Measurements from ENCODE around the gene KAT2B.

Gene KAT2B

DNA sequence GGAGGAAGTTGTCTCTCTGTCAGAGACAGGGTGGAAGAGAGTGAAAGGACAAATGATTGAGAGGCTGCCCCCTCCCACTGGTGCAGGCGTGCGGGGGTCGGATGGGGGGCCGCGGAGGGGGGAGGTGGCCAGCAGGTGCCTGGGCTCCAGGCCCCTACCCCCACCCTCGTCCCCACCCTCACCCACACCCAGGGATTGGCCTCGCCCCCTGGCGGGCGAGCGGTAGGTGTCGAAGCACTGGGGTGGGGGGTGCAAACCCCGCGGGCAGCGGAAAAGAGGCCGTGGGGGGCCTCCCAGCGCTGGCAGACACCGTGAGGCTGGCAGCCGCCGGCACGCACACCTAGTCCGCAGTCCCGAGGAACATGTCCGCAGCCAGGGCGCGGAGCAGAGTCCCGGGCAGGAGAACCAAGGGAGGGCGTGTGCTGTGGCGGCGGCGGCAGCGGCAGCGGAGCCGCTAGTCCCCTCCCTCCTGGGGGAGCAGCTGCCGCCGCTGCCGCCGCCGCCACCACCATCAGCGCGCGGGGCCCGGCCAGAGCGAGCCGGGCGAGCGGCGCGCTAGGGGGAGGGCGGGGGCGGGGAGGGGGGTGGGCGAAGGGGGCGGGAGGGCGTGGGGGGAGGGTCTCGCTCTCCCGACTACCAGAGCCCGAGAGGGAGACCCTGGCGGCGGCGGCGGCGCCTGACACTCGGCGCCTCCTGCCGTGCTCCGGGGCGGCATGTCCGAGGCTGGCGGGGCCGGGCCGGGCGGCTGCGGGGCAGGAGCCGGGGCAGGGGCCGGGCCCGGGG is at the start of gene KAT2B:
KAT2B (plus strand) TSS at position 682 of the 783 bp plus-strand sequence; CDS start at position 714, 32 bp downstream.
- H3K4me3 ChIP-seq, result peak within 1 kb of the TSS; percentile 77
- no peak within 1 kb of the TSS for H3K9ac ChIP-seq (ENCODE audit: insufficient read length)
- TF ChIP-seq POLR2AphosphoS5 (IDR thresholded peaks at IDR 0.05; ENCODE audit: borderline replicate concordance, low read depth, low read length) (no peak), EZH2 (IDR thresholded peaks at IDR 0.05) (no peak), FOXP2 (optimal IDR thresholded peaks at IDR 0.05; ENCODE audit: control extremely low read depth, extremely low read length, insufficient read depth) (no peak)
- no peaks in the 10 kb centered on the region for H3K36me3 ChIP-seq (ENCODE audit: insufficient read depth, low read length)
- DNase-seq (ENCODE audit: low read depth, low spot score), result no peak
- no peak within 1 kb of the TSS for H3K27ac ChIP-seq
- no peaks in the 10 kb centered on the region for H3K9me3 ChIP-seq (ENCODE audit: low read depth, low read length)

- TF ChIP-seq EZH2 (IDR thresholded peaks at IDR 0.05) (no peak), POLR2AphosphoS5 (IDR thresholded peaks at IDR 0.05; ENCODE audit: borderline replicate concordance, low read depth, low read length) (no peak), FOXP2 (optimal IDR thresholded peaks at IDR 0.05; ENCODE audit: control extremely low read depth, extremely low read length, insufficient read depth) (no peak)
These were observed 45.5 kb upstream of the KAT2B start for GRCh38 chr3:19994796-19995195.

GRCh38 chr3:19997502-19997901 is 42.7 kb upstream of the KAT2B start:
- DNase-seq (ENCODE audit: low read depth, low spot score), result no peak
- Histone ChIP-seq H3K9ac (ENCODE audit: insufficient read length) (no peak overlapping the region), H3K4me3 (no peak overlapping the region), H3K36me3 (ENCODE audit: insufficient read depth, low read length) (no peaks in the 10 kb centered on the region), H3K9me3 (ENCODE audit: low read depth, low read length) (no peaks in the 10 kb centered on the region), H3K27ac (no peak overlapping the region)
- TF ChIP-seq FOXP2 (optimal IDR thresholded peaks at IDR 0.05; ENCODE audit: control extremely low read depth, extremely low read length, insufficient read depth) (no peak), POLR2AphosphoS5 (IDR thresholded peaks at IDR 0.05; ENCODE audit: borderline replicate concordance, low read depth, low read length) (no peak), EZH2 (IDR thresholded peaks at IDR 0.05) (no peak)

More at GRCh38 chr3:19994796-19995195, 45.5 kb upstream of the KAT2B start:
- Histone ChIP-seq H3K27ac (no peak overlapping the region), H3K9me3 (ENCODE audit: low read depth, low read length) (no peaks in the 10 kb centered on the region), H3K36me3 (ENCODE audit: insufficient read depth, low read length) (no peaks in the 10 kb centered on the region), H3K9ac (ENCODE audit: insufficient read length) (no peak overlapping the region), H3K4me3 (no peak overlapping the region)
- DNase-seq (ENCODE audit: low read depth, low spot score), result no peak

- no peak overlapping the region for H3K9ac ChIP-seq (ENCODE audit: insufficient read length)
- no peak overlapping the region for H3K27ac ChIP-seq
- TF ChIP-seq FOXP2 (optimal IDR thresholded peaks at IDR 0.05; ENCODE audit: control extremely low read depth, extremely low read length, insufficient read depth) (no peak), EZH2 (IDR thresholded peaks at IDR 0.05) (no peak), POLR2AphosphoS5 (IDR thresholded peaks at IDR 0.05; ENCODE audit: borderline replicate concordance, low read depth, low read length) (no peak)
- H3K4me3 ChIP-seq, result no peak overlapping the region
- H3K9me3 ChIP-seq (ENCODE audit: low read depth, low read length), result no peaks in the 10 kb centered on the region
- DNase-seq (ENCODE audit: low read depth, low spot score), result no peak
- H3K36me3 ChIP-seq (ENCODE audit: insufficient read depth, low read length), result no peaks in the 10 kb centered on the region
These were observed 38.3 kb upstream of the KAT2B start for GRCh38 chr3:20001932-20002331.

GRCh38 chr3:20007960-20008359 is 32.3 kb upstream of the KAT2B start:
- H3K9me3 ChIP-seq (ENCODE audit: low read depth, low read length), result no peaks in the 10 kb centered on the region
- H3K36me3 ChIP-seq (ENCODE audit: insufficient read depth, low read length), result no peaks in the 10 kb centered on the region
- H3K27ac ChIP-seq, result no peak overlapping the region
- TF ChIP-seq EZH2 (IDR thresholded peaks at IDR 0.05) (no peak), POLR2AphosphoS5 (IDR thresholded peaks at IDR 0.05; ENCODE audit: borderline replicate concordance, low read depth, low read length) (no peak), FOXP2 (optimal IDR thresholded peaks at IDR 0.05; ENCODE audit: control extremely low read depth, extremely low read length, insufficient read depth) (no peak)
- DNase-seq (ENCODE audit: low read depth, low spot score), result no peak
- H3K9ac ChIP-seq (ENCODE audit: insufficient read length), result no peak overlapping the region
- H3K4me3 ChIP-seq, result no peak overlapping the region

DNA sequence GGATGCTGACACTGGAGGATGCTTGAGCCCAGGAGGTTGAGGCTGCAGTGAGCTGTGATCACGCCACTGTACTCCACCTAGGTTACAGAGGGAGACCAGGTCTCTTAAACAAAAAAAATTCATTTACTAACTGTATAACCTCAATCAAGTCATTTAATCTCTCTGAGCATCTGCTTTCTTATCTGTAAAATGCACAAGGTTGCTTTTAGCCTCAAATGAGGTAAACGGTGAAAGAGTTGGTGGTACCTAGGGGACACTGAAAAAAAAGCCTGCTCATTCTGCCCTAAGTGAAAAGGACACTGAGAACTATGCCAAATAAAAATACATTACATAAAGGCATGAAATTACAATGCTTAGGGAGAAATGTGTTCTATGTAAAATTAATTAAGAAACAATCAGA is 31.6 kb upstream of the KAT2B start:
- Histone ChIP-seq H3K27ac (no peak overlapping the region), H3K36me3 (ENCODE audit: insufficient read depth, low read length) (no peaks in the 10 kb centered on the region), H3K4me3 (no peak overlapping the region), H3K9me3 (ENCODE audit: low read depth, low read length) (no peaks in the 10 kb centered on the region), H3K9ac (ENCODE audit: insufficient read length) (no peak overlapping the region)
- TF ChIP-seq POLR2AphosphoS5 (IDR thresholded peaks at IDR 0.05; ENCODE audit: borderline replicate concordance, low read depth, low read length) (no peak), EZH2 (IDR thresholded peaks at IDR 0.05) (no peak), FOXP2 (optimal IDR thresholded peaks at IDR 0.05; ENCODE audit: control extremely low read depth, extremely low read length, insufficient read depth) (no peak)
- DNase-seq (ENCODE audit: low read depth, low spot score), result no peak

DNA sequence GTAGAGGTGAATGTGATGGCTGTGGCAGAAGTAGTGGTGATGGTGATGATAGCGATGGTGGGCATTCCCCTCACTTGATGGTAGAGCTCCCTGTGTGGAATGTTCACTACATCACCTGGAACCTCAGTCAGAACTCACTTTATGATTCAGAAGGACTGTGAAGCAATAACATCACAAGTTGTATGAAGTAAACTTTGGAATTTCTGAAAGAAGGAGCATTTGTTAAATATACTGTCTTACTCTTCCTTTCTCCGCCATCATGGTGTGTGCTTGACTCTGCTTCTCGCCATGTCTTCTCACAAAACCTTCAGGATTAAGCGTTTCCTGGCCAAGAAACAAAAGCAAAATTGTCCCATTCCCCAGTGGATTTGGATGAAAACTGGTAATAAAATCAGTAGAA is 28.1 kb upstream of the KAT2B start, which contains the start of gene PP2D1:
PP2D1 (minus strand) TSS at position 101 of the 400 bp plus-strand sequence. CDS start 192 bp downstream, outside the sequence.
- no peak for TF ChIP-seq POLR2AphosphoS5 (IDR thresholded peaks at IDR 0.05; ENCODE audit: borderline replicate concordance, low read depth, low read length)
- no peak for TF ChIP-seq FOXP2 (optimal IDR thresholded peaks at IDR 0.05; ENCODE audit: control extremely low read depth, extremely low read length, insufficient read depth)
- no peak for TF ChIP-seq EZH2 (IDR thresholded peaks at IDR 0.05)
- no peak within 1 kb of the TSS for H3K4me3 ChIP-seq
- DNase-seq (ENCODE audit: low read depth, low spot score), result no peak
- H3K9me3 ChIP-seq (ENCODE audit: low read depth, low read length), result no peaks in the 10 kb centered on the region
- H3K36me3 ChIP-seq (ENCODE audit: insufficient read depth, low read length), result no peaks in the 10 kb centered on the region
- H3K9ac ChIP-seq (ENCODE audit: insufficient read length), result no peak within 1 kb of the TSS
- H3K27ac ChIP-seq, result no peak within 1 kb of the TSS

GRCh38 chr3:20013396-20013795 is 26.9 kb upstream of the KAT2B start:
- no peak for TF ChIP-seq EZH2 (IDR thresholded peaks at IDR 0.05)
- no peak for TF ChIP-seq POLR2AphosphoS5 (IDR thresholded peaks at IDR 0.05; ENCODE audit: borderline replicate concordance, low read depth, low read length)
- no peak for TF ChIP-seq FOXP2 (optimal IDR thresholded peaks at IDR 0.05; ENCODE audit: control extremely low read depth, extremely low read length, insufficient read depth)
- no peak overlapping the region for H3K9ac ChIP-seq (ENCODE audit: insufficient read length)

More at GRCh38 chr3:20013396-20013795, 26.9 kb upstream of the KAT2B start:
- Histone ChIP-seq H3K36me3 (ENCODE audit: insufficient read depth, low read length) (no peaks in the 10 kb centered on the region), H3K27ac (no peak overlapping the region), H3K4me3 (no peak overlapping the region), H3K9me3 (ENCODE audit: low read depth, low read length) (no peaks in the 10 kb centered on the region)
- DNase-seq (ENCODE audit: low read depth, low spot score), result no peak

Measured in SK-N-MC (cell line).